A549 treated with AZD9567 at 1 μM for 4 hours (cell line): ENCODE measurements around the gene HERC5. TPM values are rescaled to one million over a fixed set of nuclear protein-coding genes. Genes with fewer than 3 reads are reported as not detected.

ENCODE experiments used
- total RNA-seq: library from RNA; stranded (reverse); fragments of 200-300 nt; extraction: Qiagen RNA extraction; gene quantifications from 5 replicates; pipeline ENCODE4 v1.2.3, GENCODE V29; 2022; ENCODE audit not compliant: insufficient read depth

HERC5 gene
- 2.4 to 3.9 TPM (median 3.4 TPM) in 5 replicates for total RNA-seq

DNA sequence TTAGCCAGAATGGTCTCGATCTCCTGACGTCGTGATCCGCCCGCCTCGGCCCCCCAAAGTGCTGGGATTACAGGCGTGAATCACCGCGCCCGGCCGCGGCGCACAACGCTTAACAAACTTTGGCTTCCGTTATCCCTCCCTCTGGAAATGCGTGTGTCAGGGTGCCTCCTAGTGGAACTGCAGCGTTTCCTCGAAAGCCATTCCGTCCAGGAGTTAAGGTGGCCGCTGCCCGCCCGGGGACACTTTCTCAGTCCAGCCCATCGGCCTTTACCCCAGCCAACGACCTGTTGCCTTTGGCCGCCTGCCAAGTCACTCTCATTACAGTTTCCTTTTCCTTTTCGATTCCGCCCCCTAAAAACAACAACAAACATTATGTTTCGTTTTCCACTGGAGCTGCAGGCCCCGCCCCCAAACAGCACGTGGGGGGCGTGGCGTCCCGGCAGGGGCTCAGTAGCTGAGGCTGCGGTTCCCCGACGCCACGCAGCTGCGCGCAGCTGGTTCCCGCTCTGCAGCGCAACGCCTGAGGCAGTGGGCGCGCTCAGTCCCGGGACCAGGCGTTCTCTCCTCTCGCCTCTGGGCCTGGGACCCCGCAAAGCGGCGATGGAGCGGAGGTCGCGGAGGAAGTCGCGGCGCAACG, at the start of gene HERC5:
TSS of gene HERC5 (plus strand) at position 450 of the 637 bp plus-strand sequence. CDS start at position 601, 151 bp downstream.

DNA sequence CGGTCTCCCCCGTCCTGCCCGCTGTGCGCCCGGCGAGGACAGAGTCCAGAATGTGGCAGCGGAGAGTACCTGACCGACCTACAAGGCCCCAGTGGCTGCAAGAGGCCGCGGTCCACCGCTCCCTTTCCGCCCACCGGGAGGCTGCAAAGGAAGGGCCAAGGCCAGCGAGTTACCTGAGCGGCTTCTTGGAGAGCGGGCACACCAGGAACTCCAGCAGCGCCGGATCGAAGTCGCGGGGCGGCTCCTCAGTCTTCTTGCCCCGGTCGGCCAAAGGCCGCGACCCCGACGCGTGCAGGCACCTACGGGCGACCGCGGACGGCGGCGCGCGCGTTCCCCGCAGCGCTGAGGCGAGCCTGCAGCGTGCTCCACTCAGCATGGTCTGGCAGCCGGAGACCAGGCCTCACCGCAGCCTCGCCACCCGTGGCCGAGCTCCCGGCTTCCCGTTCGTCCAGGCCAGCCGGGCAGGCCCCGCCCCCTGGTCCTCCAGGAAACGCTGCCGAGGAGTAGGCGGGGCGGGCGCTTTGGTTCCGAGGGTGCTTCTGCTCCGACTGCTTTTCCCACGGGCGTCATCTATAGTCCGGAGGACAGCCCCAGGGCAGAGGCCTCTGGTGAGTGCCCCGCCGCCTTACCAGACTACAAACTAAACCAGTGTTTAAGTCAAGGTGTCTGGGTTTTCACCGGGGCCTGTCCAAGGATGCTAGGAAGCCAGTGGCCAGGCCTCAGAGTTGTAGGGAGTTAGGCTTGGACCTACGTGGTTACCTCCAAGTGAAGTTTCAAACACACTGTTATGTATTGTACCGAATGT, 66.6 kb downstream of the HERC5 start, which contains the start of gene PYURF:
TSS of gene PYURF (minus strand) at position 452 of the 805 bp plus-strand sequence. CDS start at position 376, 76 bp downstream.

Other genes with a start within 250 kb of the HERC5 start
- gene PPM1K, start 172.6 kb upstream of the HERC5 start, total RNA-seq: 0.61 to 3.5 TPM (median 0.71 TPM) in 5 replicates
- gene HERC6, start 78.3 kb upstream of the HERC5 start, total RNA-seq: 2.6 to 4.1 TPM (median 3.4 TPM) in 5 replicates
- 59.8 to 82.0 TPM (median 78.4 TPM) in 5 replicates for gene PYURF, start 66.7 kb downstream of the HERC5 start, total RNA-seq
- gene HERC3, start 135.4 kb downstream of the HERC5 start, total RNA-seq: 4.4 to 8.9 TPM (median 6.5 TPM) in 5 replicates
- gene NAP1L5, start 240.7 kb downstream of the HERC5 start, total RNA-seq: 1.9 to 4.2 TPM (median 2.3 TPM) in 5 replicates